ENCODE data around the gene PHOX2B.
"Not testable (repeated sequence)": the region's sequence is repeated elsewhere in the genome, so short reads cannot be mapped to it uniquely, and the experiment has no call there.

The PHOX2B gene

DNA sequence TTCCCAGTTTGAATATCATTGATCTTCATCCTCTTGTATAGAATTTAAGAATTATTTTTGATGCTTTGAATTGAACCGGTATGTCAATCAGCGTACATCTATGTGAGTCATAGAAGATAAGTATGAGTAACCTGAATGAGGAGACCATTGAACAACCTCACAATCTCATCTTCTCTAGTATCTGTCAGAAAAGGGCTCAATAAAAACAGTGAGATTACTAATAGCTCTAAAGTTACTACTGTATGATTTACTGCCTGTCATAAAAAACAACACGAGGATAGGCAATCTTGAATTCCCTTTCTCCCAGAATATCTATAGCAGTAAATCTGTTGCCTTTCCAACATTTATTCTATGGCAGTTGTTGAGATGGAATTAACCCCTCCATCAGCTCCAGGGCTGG is 36.1 kb downstream of the PHOX2B start:
- DNase-seq (ENCODE audit: low read depth in 3 of 3, low spot score in 1 of 3), result no peak

- DNase-seq (ENCODE audit: low read depth in 3 of 3, low spot score in 1 of 3), result not testable (repeated sequence)
Measured at GRCh38 chr4:41711654-41712053, 36.9 kb downstream of the PHOX2B start.

- no peak for DNase-seq (ENCODE audit: low read depth in 3 of 3, low spot score in 1 of 3)
Measured at GRCh38 chr4:41709844-41710481, 38.6 kb downstream of the PHOX2B start.

DNA sequence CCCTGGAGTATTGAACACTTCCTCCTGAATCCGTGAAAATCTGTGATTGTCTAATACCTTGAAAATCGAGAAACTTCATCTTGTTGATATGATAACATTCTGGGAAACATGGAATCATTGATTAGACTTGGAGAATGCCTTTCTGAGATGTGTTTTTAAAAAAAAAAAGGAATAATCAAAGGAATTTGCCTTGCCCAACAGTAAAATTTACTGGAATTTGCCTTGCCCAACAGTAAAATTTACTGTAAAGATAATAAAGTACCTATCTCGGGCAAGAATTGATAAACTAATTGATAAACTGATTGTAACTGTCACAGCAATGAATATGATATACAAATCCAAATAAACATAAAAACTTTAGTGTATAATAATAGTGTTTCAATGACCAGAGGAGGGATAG is 44.7 kb downstream of the PHOX2B start:
- DNase-seq (ENCODE audit: low read depth in 3 of 3, low spot score in 1 of 3), result no peak

DNA sequence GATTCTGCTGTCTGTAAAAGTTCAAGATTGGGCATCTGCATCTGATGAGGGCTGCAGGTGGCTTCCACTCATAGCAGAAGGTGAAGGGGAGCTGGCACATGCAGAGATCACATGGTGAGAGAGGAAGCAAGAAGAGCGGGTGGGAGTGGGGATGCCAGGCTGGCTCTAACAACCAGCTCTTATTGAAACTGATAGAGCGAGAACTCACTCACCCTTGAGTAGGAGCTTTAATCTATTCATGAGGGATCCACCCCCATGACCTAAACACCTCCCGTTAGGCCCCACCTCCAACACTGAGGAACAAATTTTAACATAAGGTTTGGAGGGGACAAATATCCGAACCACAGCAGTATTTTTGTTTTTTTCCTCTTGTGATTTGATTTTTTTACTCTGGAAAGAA is 45.8 kb downstream of the PHOX2B start:
- no peak for DNase-seq (ENCODE audit: low read depth in 3 of 3, low spot score in 1 of 3)

GRCh38 chr4:41701983-41702382 is 46.5 kb downstream of the PHOX2B start:
- no peak for DNase-seq (ENCODE audit: low read depth in 3 of 3, low spot score in 1 of 3)

- DNase-seq (ENCODE audit: low read depth in 3 of 3, low spot score in 1 of 3), result no peak
Measured at GRCh38 chr4:41696763-41697162, 51.8 kb downstream of the PHOX2B start.

- no peak for DNase-seq (ENCODE audit: low read depth in 3 of 3, low spot score in 1 of 3)
Measured at GRCh38 chr4:41696131-41696530, 52.4 kb downstream of the PHOX2B start.
